Measurements from ENCODE around the gene DHX8. TPM values are rescaled to one million over a fixed set of nuclear protein-coding genes. Genes with fewer than 3 reads are reported as not detected.

DHX8 gene
- 34.0 TPM for polyA plus RNA-seq (2012; ENCODE audit: insufficient read length, low read depth)

DNA sequence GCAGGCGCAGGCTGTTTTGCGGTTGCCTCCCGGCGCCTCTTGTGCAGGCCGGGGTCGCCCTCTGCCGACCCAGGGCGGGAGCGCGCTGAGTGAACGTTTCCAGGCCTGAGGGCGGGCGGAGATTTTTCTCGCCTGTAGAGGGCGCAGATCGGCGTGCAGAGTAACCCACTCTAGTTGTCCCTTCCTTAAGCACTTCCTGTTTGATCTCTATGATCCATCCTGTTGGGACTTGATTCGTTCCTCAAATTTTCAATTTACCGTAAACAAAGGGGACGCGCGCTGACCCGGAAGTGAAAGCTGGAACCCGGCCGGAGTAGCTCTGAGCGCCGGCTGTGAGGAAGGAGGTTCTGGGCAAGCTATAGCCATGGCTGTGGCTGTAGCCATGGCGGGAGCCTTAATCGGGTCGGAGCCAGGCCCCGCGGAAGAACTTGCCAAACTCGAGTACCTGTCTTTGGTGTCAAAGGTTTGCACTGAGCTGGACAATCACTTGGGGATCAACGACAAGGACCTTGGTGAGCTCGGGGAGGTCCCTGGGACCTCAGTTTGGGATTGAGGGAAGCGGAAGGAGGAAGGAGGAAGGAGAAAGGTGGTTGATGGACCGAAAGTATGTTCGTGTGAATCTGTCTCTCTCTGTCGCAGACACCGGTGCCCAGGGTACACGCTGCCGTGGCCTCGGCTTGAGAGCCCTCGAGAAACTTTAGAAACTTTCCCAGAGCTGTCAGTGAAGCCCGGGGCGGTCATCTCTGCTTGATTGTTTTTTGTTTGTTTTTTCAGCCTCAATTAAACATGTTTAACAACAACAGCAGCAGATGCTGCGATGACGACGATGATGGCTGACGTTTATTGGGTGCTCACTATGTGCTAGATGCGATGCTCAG, at the start of gene DHX8:
Gene DHX8 (plus strand): TSS at position 302 of the 878 bp plus-strand sequence. CDS start 63 bp downstream, at position 365.
- TF ChIP-seq TAF1 (IDR thresholded peaks at IDR 0.05; ENCODE audit: borderline replicate concordance, insufficient read depth, low read length) (peak; percentile 71; the same call in 1 of the 2 replicates), POLR2AphosphoS5 (IDR thresholded peaks at IDR 0.05; ENCODE audit: low read depth, low read length) (peak; percentile 94), FOXP2 (optimal IDR thresholded peaks at IDR 0.05; ENCODE audit: borderline replicate concordance, extremely low read depth, extremely low read length, insufficient read depth) (peak; percentile 90), SIN3A (IDR thresholded peaks at IDR 0.05; ENCODE audit: borderline replicate concordance, insufficient read depth, low read length) (peak; percentile 70; the same call in 1 of the 2 replicates)
- TF ChIP-seq, protein P1, sequence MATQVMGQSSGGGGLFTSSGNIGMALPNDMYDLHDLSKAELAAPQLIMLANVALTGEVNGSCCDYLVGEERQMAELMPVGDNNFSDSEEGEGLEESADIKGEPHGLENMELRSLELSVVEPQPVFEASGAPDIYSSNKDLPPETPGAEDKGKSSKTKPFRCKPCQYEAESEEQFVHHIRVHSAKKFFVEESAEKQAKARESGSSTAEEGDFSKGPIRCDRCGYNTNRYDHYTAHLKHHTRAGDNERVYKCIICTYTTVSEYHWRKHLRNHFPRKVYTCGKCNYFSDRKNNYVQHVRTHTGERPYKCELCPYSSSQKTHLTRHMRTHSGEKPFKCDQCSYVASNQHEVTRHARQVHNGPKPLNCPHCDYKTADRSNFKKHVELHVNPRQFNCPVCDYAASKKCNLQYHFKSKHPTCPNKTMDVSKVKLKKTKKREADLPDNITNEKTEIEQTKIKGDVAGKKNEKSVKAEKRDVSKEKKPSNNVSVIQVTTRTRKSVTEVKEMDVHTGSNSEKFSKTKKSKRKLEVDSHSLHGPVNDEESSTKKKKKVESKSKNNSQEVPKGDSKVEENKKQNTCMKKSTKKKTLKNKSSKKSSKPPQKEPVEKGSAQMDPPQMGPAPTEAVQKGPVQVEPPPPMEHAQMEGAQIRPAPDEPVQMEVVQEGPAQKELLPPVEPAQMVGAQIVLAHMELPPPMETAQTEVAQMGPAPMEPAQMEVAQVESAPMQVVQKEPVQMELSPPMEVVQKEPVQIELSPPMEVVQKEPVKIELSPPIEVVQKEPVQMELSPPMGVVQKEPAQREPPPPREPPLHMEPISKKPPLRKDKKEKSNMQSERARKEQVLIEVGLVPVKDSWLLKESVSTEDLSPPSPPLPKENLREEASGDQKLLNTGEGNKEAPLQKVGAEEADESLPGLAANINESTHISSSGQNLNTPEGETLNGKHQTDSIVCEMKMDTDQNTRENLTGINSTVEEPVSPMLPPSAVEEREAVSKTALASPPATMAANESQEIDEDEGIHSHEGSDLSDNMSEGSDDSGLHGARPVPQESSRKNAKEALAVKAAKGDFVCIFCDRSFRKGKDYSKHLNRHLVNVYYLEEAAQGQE (IDR thresholded peaks at IDR 0.05; ENCODE audit: insufficient read depth in 1 of 2, low read depth in 2 of 2, low read length in 2 of 2), result no peak

DNA sequence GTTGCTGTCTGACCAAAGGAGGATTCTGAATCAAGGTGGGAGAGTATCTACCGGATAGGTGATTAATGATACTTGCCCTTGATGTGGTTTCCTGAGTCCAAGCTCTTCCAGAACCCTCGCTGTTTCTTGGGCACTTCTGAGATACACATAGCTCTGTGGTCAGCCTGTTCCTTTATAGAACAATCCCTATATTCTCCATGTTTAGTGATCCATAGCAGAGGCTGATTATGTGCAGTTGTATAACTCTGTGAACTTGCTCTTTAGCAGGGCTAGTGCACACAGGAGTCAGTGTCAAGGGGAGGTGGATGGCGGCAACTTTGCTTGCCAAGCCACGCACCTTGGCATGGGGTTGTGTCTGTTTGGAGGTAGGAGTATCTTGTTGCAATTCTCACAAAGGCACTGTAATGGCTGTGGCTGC, 48.9 kb upstream of the DHX8 start:
- TF ChIP-seq TAF1 (IDR thresholded peaks at IDR 0.05; ENCODE audit: borderline replicate concordance, insufficient read depth, low read length), result no peak
- no peak for TF ChIP-seq POLR2AphosphoS5 (IDR thresholded peaks at IDR 0.05; ENCODE audit: low read depth, low read length)
- TF ChIP-seq FOXP2 (optimal IDR thresholded peaks at IDR 0.05; ENCODE audit: borderline replicate concordance, extremely low read depth, extremely low read length, insufficient read depth), result no peak
- no peak for TF ChIP-seq SIN3A (IDR thresholded peaks at IDR 0.05; ENCODE audit: borderline replicate concordance, insufficient read depth, low read length)
- TF ChIP-seq, protein P1 (IDR thresholded peaks at IDR 0.05; ENCODE audit: insufficient read depth in 1 of 2, low read depth in 2 of 2, low read length in 2 of 2), result no peak

DNA sequence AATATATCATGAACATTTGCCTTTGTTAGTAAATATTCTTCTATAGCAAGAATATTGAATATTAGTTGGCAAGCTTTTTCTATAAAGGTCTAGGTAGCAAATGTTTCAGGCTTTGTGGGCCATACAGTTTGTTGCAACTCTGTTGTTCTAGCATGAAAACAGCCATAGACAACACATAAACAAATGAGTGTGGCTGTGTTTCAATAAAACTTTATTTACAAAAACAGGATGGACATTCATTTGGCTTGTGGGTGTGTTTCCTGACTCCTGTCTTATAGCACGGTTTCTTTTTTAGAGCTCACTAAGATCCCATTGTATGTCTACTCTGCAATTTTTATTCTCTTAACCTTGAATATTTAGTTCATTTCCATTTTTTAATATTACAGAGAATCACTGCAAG, 46.0 kb upstream of the DHX8 start:
- TF ChIP-seq TAF1 (IDR thresholded peaks at IDR 0.05; ENCODE audit: borderline replicate concordance, insufficient read depth, low read length), result no peak
- TF ChIP-seq, protein P1 (IDR thresholded peaks at IDR 0.05; ENCODE audit: insufficient read depth in 1 of 2, low read depth in 2 of 2, low read length in 2 of 2), result no peak
- no peak for TF ChIP-seq POLR2AphosphoS5 (IDR thresholded peaks at IDR 0.05; ENCODE audit: low read depth, low read length)
- TF ChIP-seq FOXP2 (optimal IDR thresholded peaks at IDR 0.05; ENCODE audit: borderline replicate concordance, extremely low read depth, extremely low read length, insufficient read depth), result no peak
- no peak for TF ChIP-seq SIN3A (IDR thresholded peaks at IDR 0.05; ENCODE audit: borderline replicate concordance, insufficient read depth, low read length)

DNA sequence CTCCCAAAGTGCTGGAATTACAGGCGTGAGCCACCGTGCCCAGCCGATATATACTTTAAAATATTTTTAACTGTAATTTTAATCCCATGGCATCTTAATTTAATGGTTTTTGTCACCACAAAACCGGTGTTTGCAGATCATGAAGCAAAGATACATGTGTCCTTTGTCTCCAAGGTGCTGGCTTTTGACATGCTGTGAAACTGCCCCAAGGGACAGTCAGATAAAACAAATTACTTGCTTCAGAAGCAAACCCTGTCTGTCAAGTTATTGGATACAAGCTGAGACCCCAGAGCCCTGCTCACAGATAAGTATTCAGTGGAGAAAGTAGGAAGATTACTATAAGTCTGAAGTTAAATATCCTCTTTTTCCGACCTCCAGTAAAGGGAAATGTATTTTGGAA, 45.1 kb upstream of the DHX8 start:
- TF ChIP-seq TAF1 (IDR thresholded peaks at IDR 0.05; ENCODE audit: borderline replicate concordance, insufficient read depth, low read length) (no peak), FOXP2 (optimal IDR thresholded peaks at IDR 0.05; ENCODE audit: borderline replicate concordance, extremely low read depth, extremely low read length, insufficient read depth) (no peak), SIN3A (IDR thresholded peaks at IDR 0.05; ENCODE audit: borderline replicate concordance, insufficient read depth, low read length) (no peak)

DNA sequence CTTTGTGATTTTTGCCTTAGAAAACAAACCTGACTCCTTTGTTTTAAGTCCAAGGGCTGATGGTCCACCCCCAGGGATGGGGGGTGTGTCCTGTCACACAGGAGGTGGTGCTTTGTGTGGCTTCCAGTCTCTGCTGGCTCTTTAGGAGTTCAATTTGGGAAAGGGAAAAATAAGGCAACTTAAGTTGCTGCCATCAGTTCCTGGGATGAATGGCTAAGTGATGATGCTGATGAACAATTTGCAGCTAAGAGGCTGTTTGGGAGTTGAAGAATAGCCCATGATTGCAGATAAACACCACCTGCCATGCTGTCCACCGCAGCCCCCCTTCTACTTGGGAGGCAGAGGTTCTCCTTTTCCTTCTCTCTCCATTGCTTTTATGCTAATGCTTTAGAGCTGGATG, 44.7 kb upstream of the DHX8 start:
- no peak for TF ChIP-seq TAF1 (IDR thresholded peaks at IDR 0.05; ENCODE audit: borderline replicate concordance, insufficient read depth, low read length)
- TF ChIP-seq, protein P1 (IDR thresholded peaks at IDR 0.05; ENCODE audit: insufficient read depth in 1 of 2, low read depth in 2 of 2, low read length in 2 of 2), result no peak
- TF ChIP-seq POLR2AphosphoS5 (IDR thresholded peaks at IDR 0.05; ENCODE audit: low read depth, low read length), result no peak
- TF ChIP-seq FOXP2 (optimal IDR thresholded peaks at IDR 0.05; ENCODE audit: borderline replicate concordance, extremely low read depth, extremely low read length, insufficient read depth), result no peak
- TF ChIP-seq SIN3A (IDR thresholded peaks at IDR 0.05; ENCODE audit: borderline replicate concordance, insufficient read depth, low read length), result no peak

Measured in PFSK-1 (cell line).